ENCODE measurements around the gene NRAP.

- no peak for TF ChIP-seq CTCF (IDR thresholded peaks at IDR 0.05)
- TF ChIP-seq POLR2A (IDR thresholded peaks at IDR 0.05), result no peak
These were observed 82.7 kb downstream of the NRAP start for GRCh38 chr10:113581092-113581491.
